Prostate gland (tissue), 2 donors: Measurements from ENCODE around the gene LPP. TPM values are rescaled to one million over a fixed set of nuclear protein-coding genes. Genes with fewer than 3 reads are reported as not detected.

Experiments used
- DNase-seq: peaks from one replicate; pipeline ENCODE4 v3.0.0-alpha.2; 2019; ENCODE audit warnings: low spot score
- H3K27ac ChIP-seq, 2 donors: fragments of 200-600 bp; sonication (generic); 2 replicates each; pipeline ENCODE4 v1.5.1; 2017 to 2019
- H3K27me3 ChIP-seq: fragments of 200-600 bp; sonication (generic); replicated peaks from 2 replicates; pipeline ENCODE4 v1.5.1; 2019; ENCODE audit not compliant: insufficient read depth
- H3K36me3 ChIP-seq, 2 donors: fragments of 200-600 bp; sonication (generic); 1 replicate in 1 of 2; 2 replicates in 1 of 2; pipeline versions ENCODE4 v1.5.1 to v1.8.1; 2017 to 2019
- H3K4me1 ChIP-seq: fragments of 200-600 bp; sonication (generic); replicated peaks from 2 replicates; pipeline ENCODE4 v1.5.1; 2019
- H3K4me3 ChIP-seq, 2 donors: fragments of 200-600 bp; sonication (generic); 2 replicates each; pipeline ENCODE4 v1.5.1; 2017 to 2019
- H3K9me3 ChIP-seq: fragments of 200-600 bp; sonication (generic); 2 replicates; pipeline ENCODE4 v1.5.1; 2017
- CTCF ChIP-seq, 4 experiments: fragments of 200-600 bp in 2 of 4; fragments of 450-650 bp in 2 of 4; sonication (generic) in 2 of 4; IDR thresholded peaks; 1 replicate in 3 of 4; 2 replicates in 1 of 4; pipeline ENCODE4 v1.5.1; 2016 to 2019; ENCODE audit warnings: antibody characterized with exemption in 4 of 4, mild to moderate bottlenecking in 2 of 4, moderate library complexity in 2 of 4
- POLR2A ChIP-seq: fragments of 450-650 bp; IDR thresholded peaks from one replicate; pipeline ENCODE4 v1.6.1; 2016; ENCODE audit warnings: antibody characterized with exemption, mild to moderate bottlenecking
- POLR2AphosphoS5 ChIP-seq: sonication (generic); formaldehyde crosslinking; IDR thresholded peaks from one replicate; pipeline ENCODE4 v1.6.1; 2017; ENCODE audit warnings: antibody characterized with exemption
- WGBS: methylation state at CpG from one replicate; pipeline ENCODE4 v1.1.5; 2018; 5-methylcytosine and 5-hydroxymethylcytosine counted together
- intact Hi-C: fragments of 100-400 bp; cut with DNase I; formaldehyde crosslinking; loops from one replicate; pipeline ENCODE4 v1.14.2; 2022
- total RNA-seq, 2 donors: library from RNA; depleted of rRNA; stranded (reverse); fragments of >200 nt; gene quantifications; one replicate each; pipeline ENCODE4 v1.1.0, GENCODE V29; 2016

Gene LPP
- total RNA-seq, 2 donors from 2014 or later: 219 to 248 TPM

GRCh38 chr3:188335656-188336055, 181.7 kb downstream of the LPP start:
- Histone ChIP-seq H3K27ac (no peak overlapping the region), H3K4me1 (no peaks in the 10 kb centered on the region), H3K27me3 (no peaks in the 10 kb centered on the region), H3K9me3 (no peaks in the 10 kb centered on the region), H3K4me3 (no peak overlapping the region), H3K36me3 (no peaks in the 10 kb centered on the region)
- intact Hi-C loops: no loop called here
- DNase-seq: no peak
- TF ChIP-seq POLR2A: no peak
- 75% methylated on average over 3 of the region's 3 CpGs for WGBS

- Histone ChIP-seq H3K4me3 (no peak overlapping the region), H3K4me1 (no peaks in the 10 kb centered on the region), H3K27ac (no peak overlapping the region), H3K36me3 (no peaks in the 10 kb centered on the region), H3K9me3 (no peaks in the 10 kb centered on the region), H3K27me3 (no peaks in the 10 kb centered on the region)
- TF ChIP-seq CTCF (IDR thresholded peaks at IDR 0.05) (no peak), POLR2AphosphoS5 (no peak)
- no peak for DNase-seq
- intact Hi-C loops: no loop called here
Measured at GRCh38 chr3:188336178-188336577, 182.2 kb downstream of the LPP start.

GRCh38 chr3:188337232-188337631, 183.3 kb downstream of the LPP start:
- Histone ChIP-seq H3K9me3 (no peaks in the 10 kb centered on the region), H3K36me3 (no peaks in the 10 kb centered on the region), H3K27ac (no peak overlapping the region), H3K4me1 (no peaks in the 10 kb centered on the region), H3K4me3 (no peak overlapping the region), H3K27me3 (no peaks in the 10 kb centered on the region)
- TF ChIP-seq POLR2A (no peak), CTCF (IDR thresholded peaks at IDR 0.05) (no peak), POLR2AphosphoS5 (no peak)
- WGBS: 96% methylated on average over 4 of the region's 4 CpGs
- DNase-seq: no peak
- intact Hi-C loops: no loop called here

GRCh38 chr3:188338086-188338485, 184.1 kb downstream of the LPP start:
- no peaks in the 10 kb centered on the region for H3K4me1 ChIP-seq

GRCh38 chr3:188339410-188340295, 185.7 kb downstream of the LPP start:
- WGBS: 77% methylated on average over 11 of the region's 11 CpGs

More at GRCh38 chr3:188338086-188338485, 184.1 kb downstream of the LPP start:
- Histone ChIP-seq H3K36me3 (no peaks in the 10 kb centered on the region), H3K27me3 (no peaks in the 10 kb centered on the region), H3K4me3 (no peak overlapping the region), H3K27ac (no peak overlapping the region), H3K9me3 (no peaks in the 10 kb centered on the region)
- DNase-seq: no peak
- TF ChIP-seq CTCF (IDR thresholded peaks at IDR 0.05) (no peak), POLR2AphosphoS5 (no peak), POLR2A (no peak)
- intact Hi-C loops: no loop called here

More at GRCh38 chr3:188339410-188340295, 185.7 kb downstream of the LPP start:
- H3K27me3 ChIP-seq: no peaks in the 10 kb centered on the region
- no peaks in the 10 kb centered on the region for H3K36me3 ChIP-seq
- intact Hi-C loops: no loop called here
- no peaks in the 10 kb centered on the region for H3K4me1 ChIP-seq
- no peak for TF ChIP-seq POLR2AphosphoS5
- no peak for TF ChIP-seq CTCF (IDR thresholded peaks at IDR 0.05)
- no peak for TF ChIP-seq POLR2A
- no peak overlapping the region for H3K4me3 ChIP-seq
- no peak overlapping the region for H3K27ac ChIP-seq
- no peak for DNase-seq
- H3K9me3 ChIP-seq: no peaks in the 10 kb centered on the region
